H9 (cell line): ENCODE measurements around the gene LRP3. TPM values are rescaled to one million over a fixed set of nuclear protein-coding genes. Genes with fewer than 3 reads are reported as not detected.

Experiments
- DNase-seq: peaks from one replicate; pipeline ENCODE4 v3.0.0-alpha.2; 2017
- H2AFZ ChIP-seq: one replicate; pipeline ENCODE4 v1.6.1; 2013; ENCODE audit warnings: mild to moderate bottlenecking, low read length, control low read depth, moderate library complexity
- H2AK5ac ChIP-seq: 2 replicates; pipeline ENCODE4 v1.6.1; 2013; ENCODE audit warnings: low read length, control low read depth, mixed read lengths; ENCODE audit not compliant: insufficient read length
- H2BK120ac ChIP-seq: one replicate; pipeline ENCODE4 v1.6.1; 2013; ENCODE audit warnings: low read depth, mild to moderate bottlenecking, low read length, control low read depth, inconsistent platforms; ENCODE audit not compliant: poor library complexity, severe bottlenecking
- H2BK12ac ChIP-seq: 2 replicates; pipeline ENCODE4 v1.6.1; 2013; ENCODE audit warnings: low read length, control low read depth, mixed read lengths, low read depth; ENCODE audit not compliant: insufficient read length
- H2BK15ac ChIP-seq: 2 replicates; pipeline ENCODE4 v1.6.1; 2013; ENCODE audit warnings: low read depth, low read length, control low read depth
- H2BK20ac ChIP-seq: one replicate; pipeline ENCODE4 v1.6.1; 2013; ENCODE audit warnings: low read depth, mild to moderate bottlenecking, low read length, control low read depth, inconsistent platforms; ENCODE audit not compliant: poor library complexity, severe bottlenecking
- H2BK5ac ChIP-seq: 2 replicates; pipeline ENCODE4 v1.6.1; 2013; ENCODE audit warnings: low read length, control low read depth, mixed read lengths; ENCODE audit not compliant: insufficient read length
- H3K14ac ChIP-seq: 2 replicates; pipeline ENCODE4 v1.6.1; 2013; ENCODE audit warnings: low read length, control low read depth; ENCODE audit not compliant: insufficient read depth
- H3K18ac ChIP-seq: 2 replicates; pipeline ENCODE4 v1.6.1; 2013; ENCODE audit warnings: low read depth, mild to moderate bottlenecking, mixed read lengths, low read length, control low read depth; ENCODE audit not compliant: insufficient read length
- H3K23ac ChIP-seq: 2 replicates; pipeline ENCODE4 v1.6.1; 2013; ENCODE audit warnings: low read length, control low read depth, mixed read lengths, low read depth; ENCODE audit not compliant: insufficient read length
- H3K23me2 ChIP-seq: 2 replicates; pipeline ENCODE4 v1.6.1; 2013; ENCODE audit warnings: low read depth, mild to moderate bottlenecking, mixed read lengths, low read length, control low read depth; ENCODE audit not compliant: insufficient read length, poor library complexity, severe bottlenecking
- H3K27ac ChIP-seq: 2 replicates; pipeline ENCODE4 v1.5.1; 2013; ENCODE audit warnings: low read length, control low read depth, mixed read lengths, low read depth; ENCODE audit not compliant: insufficient read length
- H3K27me3 ChIP-seq: 2 replicates; pipeline ENCODE4 v1.6.1; 2013; ENCODE audit warnings: low read length, control low read depth, inconsistent platforms; ENCODE audit not compliant: insufficient read depth
- H3K4ac ChIP-seq: 2 replicates; pipeline ENCODE4 v1.6.1; 2013; ENCODE audit warnings: low read depth, mild to moderate bottlenecking, control low read depth, inconsistent platforms, low read length, moderate library complexity
- H3K4me1 ChIP-seq: 2 replicates; pipeline ENCODE4 v1.6.1; 2013; ENCODE audit warnings: low read length, control low read depth, inconsistent platforms; ENCODE audit not compliant: insufficient read depth
- H3K4me2 ChIP-seq: 2 replicates; pipeline ENCODE4 v1.6.1; 2013; ENCODE audit warnings: low read length, control low read depth, mixed read lengths; ENCODE audit not compliant: insufficient read length, insufficient read depth
- H3K56ac ChIP-seq: 2 replicates; pipeline ENCODE4 v1.6.1; 2013; ENCODE audit warnings: low read depth, mild to moderate bottlenecking, mixed read lengths, low read length, control low read depth; ENCODE audit not compliant: insufficient read length
- H3K79me1 ChIP-seq: 2 replicates; pipeline ENCODE4 v1.6.1; 2013; ENCODE audit warnings: low read depth, mild to moderate bottlenecking, moderate library complexity, low read length, control low read depth, inconsistent platforms; ENCODE audit not compliant: insufficient read depth, poor library complexity, severe bottlenecking
- H3K79me2 ChIP-seq: 2 replicates; pipeline ENCODE4 v1.6.1; 2013; ENCODE audit warnings: low read length, control low read depth, inconsistent platforms; ENCODE audit not compliant: insufficient read depth
- H3K9ac ChIP-seq: 2 replicates; pipeline ENCODE4 v1.6.1; 2013; ENCODE audit warnings: low read length, control low read depth, mixed read lengths; ENCODE audit not compliant: insufficient read length; ENCODE audit errors: extremely low read depth
- H3K9me3 ChIP-seq: one replicate; pipeline ENCODE4 v1.6.1; 2013; ENCODE audit warnings: low read depth, low read length, inconsistent platforms; ENCODE audit not compliant: control insufficient read depth
- H3T11ph ChIP-seq: one replicate; pipeline ENCODE4 v1.6.1; 2013; ENCODE audit warnings: mild to moderate bottlenecking, low read length, control low read depth, inconsistent platforms
- H4K20me1 ChIP-seq: one replicate; pipeline ENCODE4 v1.6.1; 2013; ENCODE audit not compliant: control insufficient read depth, insufficient read length, insufficient read depth
- H4K5ac ChIP-seq: 2 replicates; pipeline ENCODE4 v1.6.1; 2013; ENCODE audit warnings: low read depth, mild to moderate bottlenecking, mixed read lengths, low read length, control low read depth; ENCODE audit not compliant: insufficient read length
- H4K8ac ChIP-seq: replicated peaks from 2 replicates; pipeline ENCODE4 v1.6.1; 2013; ENCODE audit warnings: low read length, control low read depth, mixed read lengths, low read depth; ENCODE audit not compliant: insufficient read length
- H4K91ac ChIP-seq: 2 replicates; pipeline ENCODE4 v1.6.1; 2013; ENCODE audit warnings: low read depth, mild to moderate bottlenecking, moderate library complexity, mixed read lengths, low read length, control low read depth; ENCODE audit not compliant: insufficient read length
- H3K27ac Mint-ChIP-seq, 3 experiments: 2 replicates in 2 of 3; 3 replicates in 1 of 3; pipeline ENCODE4 v1.8.0; 2020 to 2021; ENCODE audit warnings: mixed read lengths in 3 of 3, mild to moderate bottlenecking in 1 of 3, moderate library complexity in 1 of 3
- H3K27me3 Mint-ChIP-seq: 2 replicates; pipeline ENCODE4 v1.8.0; 2021; ENCODE audit warnings: low read depth, mild to moderate bottlenecking, moderate library complexity, mixed read lengths
- H3K36me3 Mint-ChIP-seq, 3 experiments: 2 replicates in 2 of 3; 3 replicates in 1 of 3; pipeline ENCODE4 v1.8.0; 2020 to 2021; ENCODE audit warnings: low read depth in 3 of 3, mixed read lengths in 3 of 3; ENCODE audit not compliant: insufficient read depth in 1 of 3
- H3K4me1 Mint-ChIP-seq, 2 experiments: 2 replicates each; pipeline ENCODE4 v1.8.0; 2020; ENCODE audit warnings: mixed read lengths in 2 of 2
- H3K4me3 Mint-ChIP-seq, 2 experiments: 2 replicates in 1 of 2; 3 replicates in 1 of 2; pipeline ENCODE4 v1.8.0; 2020 to 2021; ENCODE audit warnings: mild to moderate bottlenecking in 2 of 2, mixed read lengths in 2 of 2, moderate library complexity in 1 of 2
- H3K9me3 Mint-ChIP-seq, 2 experiments: 2 replicates in 1 of 2; 3 replicates in 1 of 2; pipeline ENCODE4 v1.8.0; 2020; ENCODE audit warnings: mild to moderate bottlenecking in 2 of 2, mixed read lengths in 2 of 2, moderate library complexity in 1 of 2
- CTCF ChIP-seq: fragments of 200-600 bp; sonication (generic); conservative IDR thresholded peaks from 3 replicates; pipeline ENCODE4 v1.8.0; 2021; ENCODE audit warnings: antibody characterized with exemption, mild to moderate bottlenecking
- WGBS: extraction: QIAGEN DNeasy Blood & Tissue Kit; methylation state at CpG from one replicate; pipeline ENCODE4 v1.1.7; 2013; ENCODE audit warnings: missing lambda C conversion rate, low lambda C conversion rate, mixed read lengths; ENCODE audit not compliant: insufficient read length; ENCODE audit errors: extremely low coverage; 5-methylcytosine and 5-hydroxymethylcytosine counted together
- total RNA-seq: library from RNA; stranded (reverse); gene quantifications from 2 replicates; pipeline ENCODE4 v1.2.1, GENCODE V29; 2021

LRP3 gene
- total RNA-seq, 1 experiment from 2014 or later = 29.2 TPM

GRCh38 chr19:33256261-33256660 is 62.1 kb downstream of the LRP3 start:
- TF ChIP-seq CTCF = no peak
- Histone ChIP-seq H3K9ac (no peak overlapping the region), H3T11ph (no peak overlapping the region), H2BK12ac (no peak overlapping the region), H2BK15ac (no peak overlapping the region), H3K27ac (no peak overlapping the region), H4K20me1 (no peaks in the 10 kb centered on the region), H2AK5ac (no peak overlapping the region), H2AFZ (no peak overlapping the region), H3K56ac (no peak overlapping the region), H3K79me1 (no peaks in the 10 kb centered on the region), H4K8ac (no peak overlapping the region), H3K23ac (no peak overlapping the region), H3K23me2 (no peaks in the 10 kb centered on the region), H3K4me2 (no peak overlapping the region), H4K91ac (no peak overlapping the region), H3K9me3 (no peaks in the 10 kb centered on the region), H2BK120ac (no peak overlapping the region), H2BK20ac (no peak overlapping the region), H3K18ac (no peak overlapping the region), H3K4me1 (no peaks in the 10 kb centered on the region), H3K79me2 (no peaks in the 10 kb centered on the region), H3K27me3 (no peaks in the 10 kb centered on the region), H4K5ac (no peak overlapping the region), H2BK5ac (no peak overlapping the region), H3K4ac (no peak overlapping the region), H3K14ac (no peak overlapping the region)
- Mint-ChIP-seq H3K27ac (no peak overlapping the region), H3K27me3 (peaks cover 3% of the 10 kb centered on the region), H3K4me1 (peaks cover 0 to 3% of the 10 kb centered on the region in 2 experiments; a peak in 2 of 4 replicates), H3K4me3 (no peak overlapping the region), H3K9me3 (peaks cover 4 to 5% of the 10 kb centered on the region in 2 experiments; a peak in 2 of 5 replicates), H3K36me3 (peaks cover 0 to 1% (median 0%) of the 10 kb centered on the region in 3 experiments; a peak in 3 of 7 replicates)
- DNase-seq = no peak
- no CpG with 5 or more reads among the region's 7 CpGs for WGBS
